Glutamatergic neuron (in vitro differentiated cells): ENCODE measurements around the gene UBP1. TPM values are rescaled to one million over a fixed set of nuclear protein-coding genes. Genes with fewer than 3 reads are reported as not detected.

ENCODE experiments used
- DNase-seq: peaks from one replicate; pipeline ENCODE4 v3.0.0; 2022
- H3K27ac Mint-ChIP-seq: one replicate; pipeline ENCODE4 v1.8.0; 2020; ENCODE audit warnings: mild to moderate bottlenecking, mixed read lengths, inconsistent platforms; ENCODE audit not compliant: unreplicated experiment
- H3K27me3 Mint-ChIP-seq: one replicate; pipeline ENCODE4 v1.8.0; 2020; ENCODE audit warnings: mild to moderate bottlenecking, moderate library complexity, mixed read lengths, inconsistent platforms; ENCODE audit not compliant: unreplicated experiment
- H3K36me3 Mint-ChIP-seq: one replicate; pipeline ENCODE4 v1.8.0; 2020; ENCODE audit warnings: mild to moderate bottlenecking, mixed read lengths, inconsistent platforms; ENCODE audit not compliant: unreplicated experiment
- H3K4me1 Mint-ChIP-seq: one replicate; pipeline ENCODE4 v1.8.0; 2020; ENCODE audit warnings: mild to moderate bottlenecking, low read depth, mixed read lengths, inconsistent platforms; ENCODE audit not compliant: unreplicated experiment
- H3K4me3 Mint-ChIP-seq: one replicate; pipeline ENCODE4 v1.8.0; 2020; ENCODE audit warnings: mild to moderate bottlenecking, mixed read lengths, inconsistent platforms; ENCODE audit not compliant: unreplicated experiment
- H3K9me3 Mint-ChIP-seq: one replicate; pipeline ENCODE4 v1.8.0; 2020; ENCODE audit warnings: mild to moderate bottlenecking, moderate library complexity, mixed read lengths, inconsistent platforms; ENCODE audit not compliant: unreplicated experiment
- CTCF ChIP-seq: fragments of 200-600 bp; sonication (generic); IDR thresholded peaks from one replicate; pipeline ENCODE4 v1.5.0; 2021; ENCODE audit not compliant: partially characterized antibody, unreplicated experiment
- total RNA-seq: library from RNA; stranded (reverse); fragmentation: NEBNext Ultra II Directional; extraction: Animal tissue kit (Norgen Biotek cat#: 25700); gene quantifications from one replicate; pipeline ENCODE4 v1.2.1, GENCODE V29; 2021; ENCODE audit not compliant: unreplicated experiment

UBP1 gene
- total RNA-seq, 1 donor from 2014 or later, result 69.9 TPM

- peaks cover 2% of the 10 kb centered on the region for H3K27me3 Mint-ChIP-seq
- H3K36me3 Mint-ChIP-seq, result no peaks in the 10 kb centered on the region
- DNase-seq, result no peak
- TF ChIP-seq CTCF, result no peak
- H3K9me3 Mint-ChIP-seq, result peaks cover 2% of the 10 kb centered on the region
- H3K27ac Mint-ChIP-seq, result no peak overlapping the region
- H3K4me3 Mint-ChIP-seq, result no peak overlapping the region
- no peaks in the 10 kb centered on the region for H3K4me1 Mint-ChIP-seq
Observed at GRCh38 chr3:33401781-33402180, 38.4 kb downstream of the UBP1 start.

GRCh38 chr3:33398410-33398809, 41.8 kb downstream of the UBP1 start:
- H3K9me3 Mint-ChIP-seq, result peaks cover 2% of the 10 kb centered on the region
- DNase-seq, result no peak
- H3K27ac Mint-ChIP-seq, result no peak overlapping the region
- H3K4me3 Mint-ChIP-seq, result no peak overlapping the region
- peaks cover 2% of the 10 kb centered on the region for H3K27me3 Mint-ChIP-seq
- H3K4me1 Mint-ChIP-seq, result no peaks in the 10 kb centered on the region
- TF ChIP-seq CTCF, result no peak
- H3K36me3 Mint-ChIP-seq, result no peaks in the 10 kb centered on the region

GRCh38 chr3:33395900-33396299, 44.3 kb downstream of the UBP1 start:
- Mint-ChIP-seq H3K36me3 (no peaks in the 10 kb centered on the region), H3K9me3 (peaks cover 4% of the 10 kb centered on the region), H3K4me3 (no peak overlapping the region), H3K4me1 (peaks cover 8% of the 10 kb centered on the region), H3K27ac (no peak overlapping the region), H3K27me3 (peaks cover 2% of the 10 kb centered on the region)
- no peak for DNase-seq
- no peak for TF ChIP-seq CTCF

GRCh38 chr3:33394403-33395054, 45.7 kb downstream of the UBP1 start:
- Mint-ChIP-seq H3K27ac (no peak overlapping the region), H3K9me3 (peaks cover 4% of the 10 kb centered on the region), H3K4me3 (no peak overlapping the region), H3K4me1 (peaks cover 8% of the 10 kb centered on the region), H3K27me3 (peaks cover 2% of the 10 kb centered on the region), H3K36me3 (no peaks in the 10 kb centered on the region)
- DNase-seq, result no peak
- no peak for TF ChIP-seq CTCF

GRCh38 chr3:33392703-33393125, 47.5 kb downstream of the UBP1 start:
- Mint-ChIP-seq H3K27ac (peak overlapping the region; percentile 74), H3K9me3 (peaks cover 4% of the 10 kb centered on the region), H3K36me3 (no peaks in the 10 kb centered on the region), H3K27me3 (no peaks in the 10 kb centered on the region), H3K4me1 (peaks cover 8% of the 10 kb centered on the region), H3K4me3 (no peak overlapping the region)
- DNase-seq, result peak; percentile 35
- no peak for TF ChIP-seq CTCF
